Tibial artery (tissue), 4 donors: Measurements from ENCODE around the gene MAP4.

Experiments
- DNase-seq, 2 donors: peaks; one replicate each; pipeline ENCODE4 v3.0.0-alpha.2; 2019
- H3K27ac ChIP-seq, 2 donors: fragments of 200-600 bp; sonication (generic) in 1 of 2; 1 replicate in 1 of 2; 2 replicates in 1 of 2; pipeline ENCODE4 v1.5.1; 2018 to 2019; ENCODE audit warnings: mild to moderate bottlenecking in 1 of 2
- H3K27me3 ChIP-seq, 2 donors: fragments of 200-600 bp; sonication (generic) in 1 of 2; one replicate each; pipeline versions ENCODE4 v1.5.1 to v1.6.0; 2016 to 2019
- H3K36me3 ChIP-seq, 3 donors: fragments of 200-600 bp; sonication (generic) in 2 of 3; one replicate each; pipeline ENCODE4 v1.5.1; 2016 to 2019; ENCODE audit warnings: mild to moderate bottlenecking in 2 of 3
- H3K4me1 ChIP-seq, 4 donors: fragments of 200-600 bp; sonication (generic) in 2 of 4; 1 replicate in 3 of 4; 2 replicates in 1 of 4; pipeline ENCODE4 v1.5.1; 2016 to 2019
- H3K4me3 ChIP-seq, 2 donors: fragments of 200-600 bp; sonication (generic) in 1 of 2; 1 replicate in 1 of 2; 2 replicates in 1 of 2; pipeline ENCODE4 v1.5.1; 2018 to 2019; ENCODE audit warnings: mild to moderate bottlenecking in 2 of 2
- H3K9me3 ChIP-seq, 3 donors: fragments of 200-600 bp; sonication (generic) in 1 of 3; one replicate each; pipeline ENCODE4 v1.5.1; 2016 to 2019
- intact Hi-C: fragments of 100-400 bp; cut with DNase I; formaldehyde crosslinking; loops from one replicate; pipeline ENCODE4 v1.15.0; 2023; ENCODE audit warnings: low total_unique reads
- TF ChIP-seq, protein P1 (sequence below), 2 experiments: fragments of 200-600 bp in 1 of 2; fragments of 450-650 bp in 1 of 2; IDR thresholded peaks; one replicate each; pipeline ENCODE4 v1.5.1; 2017 to 2019; ENCODE audit warnings: antibody characterized with exemption in 2 of 2, mild to moderate bottlenecking in 1 of 2, moderate library complexity in 1 of 2

Gene MAP4

GRCh38 chr3:47910777-47911440 is 105.3 kb downstream of the MAP4 start:
- no peak for DNase-seq
- H3K4me1 ChIP-seq: no peaks in the 10 kb centered on the region
- H3K27me3 ChIP-seq: no peaks in the 10 kb centered on the region
- H3K4me3 ChIP-seq: no peak overlapping the region
- TF ChIP-seq, protein P1, sequence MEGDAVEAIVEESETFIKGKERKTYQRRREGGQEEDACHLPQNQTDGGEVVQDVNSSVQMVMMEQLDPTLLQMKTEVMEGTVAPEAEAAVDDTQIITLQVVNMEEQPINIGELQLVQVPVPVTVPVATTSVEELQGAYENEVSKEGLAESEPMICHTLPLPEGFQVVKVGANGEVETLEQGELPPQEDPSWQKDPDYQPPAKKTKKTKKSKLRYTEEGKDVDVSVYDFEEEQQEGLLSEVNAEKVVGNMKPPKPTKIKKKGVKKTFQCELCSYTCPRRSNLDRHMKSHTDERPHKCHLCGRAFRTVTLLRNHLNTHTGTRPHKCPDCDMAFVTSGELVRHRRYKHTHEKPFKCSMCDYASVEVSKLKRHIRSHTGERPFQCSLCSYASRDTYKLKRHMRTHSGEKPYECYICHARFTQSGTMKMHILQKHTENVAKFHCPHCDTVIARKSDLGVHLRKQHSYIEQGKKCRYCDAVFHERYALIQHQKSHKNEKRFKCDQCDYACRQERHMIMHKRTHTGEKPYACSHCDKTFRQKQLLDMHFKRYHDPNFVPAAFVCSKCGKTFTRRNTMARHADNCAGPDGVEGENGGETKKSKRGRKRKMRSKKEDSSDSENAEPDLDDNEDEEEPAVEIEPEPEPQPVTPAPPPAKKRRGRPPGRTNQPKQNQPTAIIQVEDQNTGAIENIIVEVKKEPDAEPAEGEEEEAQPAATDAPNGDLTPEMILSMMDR (IDR thresholded peaks at IDR 0.05): no peak
- no peak overlapping the region for H3K27ac ChIP-seq
- intact Hi-C loops: no loop called here
- no peaks in the 10 kb centered on the region for H3K9me3 ChIP-seq
- peaks cover 33 to 53% (median 43%) of the 10 kb centered on the region in 3 donors for H3K36me3 ChIP-seq

- Histone ChIP-seq H3K4me1 (no peaks in the 10 kb centered on the region), H3K36me3 (peaks cover 27 to 48% (median 36%) of the 10 kb centered on the region in 3 donors), H3K27ac (no peak overlapping the region), H3K27me3 (no peaks in the 10 kb centered on the region), H3K4me3 (no peak overlapping the region), H3K9me3 (no peaks in the 10 kb centered on the region)
- TF ChIP-seq, protein P1 (IDR thresholded peaks at IDR 0.05): no peak
- intact Hi-C loops: no loop called here
- DNase-seq: no peak
These were observed 106.0 kb downstream of the MAP4 start for GRCh38 chr3:47910233-47910632.

GRCh38 chr3:47909607-47910006 is 106.6 kb downstream of the MAP4 start:
- no peak for DNase-seq
- Histone ChIP-seq H3K9me3 (no peaks in the 10 kb centered on the region), H3K27ac (no peak overlapping the region), H3K36me3 (peaks cover 20 to 42% (median 30%) of the 10 kb centered on the region in 3 donors), H3K4me3 (no peak overlapping the region), H3K27me3 (no peaks in the 10 kb centered on the region), H3K4me1 (no peaks in the 10 kb centered on the region)
- TF ChIP-seq, protein P1 (IDR thresholded peaks at IDR 0.05): no peak
- intact Hi-C loops: no loop called here

DNA sequence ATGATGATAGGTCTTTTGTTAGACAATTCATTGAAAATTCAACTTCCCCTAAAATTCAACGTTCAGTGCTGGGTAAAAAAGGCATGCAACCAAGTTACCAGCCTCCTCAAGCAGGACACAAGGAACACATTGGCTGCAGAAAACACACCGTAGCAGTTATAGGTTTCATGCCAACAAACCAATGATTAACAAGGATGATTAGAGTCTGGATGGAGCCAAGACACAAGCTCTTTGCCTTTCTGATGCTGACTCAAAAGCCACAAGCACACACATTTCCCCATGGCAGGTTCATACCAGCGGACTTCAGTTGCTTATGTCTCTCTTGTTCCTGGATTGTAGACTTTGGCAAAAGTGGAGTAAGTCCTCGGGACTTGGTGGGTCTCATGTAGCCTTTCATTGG is 107.5 kb downstream of the MAP4 start:
- Histone ChIP-seq H3K4me3 (no peak overlapping the region), H3K27me3 (no peaks in the 10 kb centered on the region), H3K4me1 (no peaks in the 10 kb centered on the region), H3K9me3 (no peaks in the 10 kb centered on the region), H3K36me3 (peaks cover 12 to 34% (median 21%) of the 10 kb centered on the region in 3 donors), H3K27ac (no peak overlapping the region)
- intact Hi-C loops: no loop called here
- DNase-seq: no peak
- TF ChIP-seq, protein P1 (IDR thresholded peaks at IDR 0.05): no peak

DNA sequence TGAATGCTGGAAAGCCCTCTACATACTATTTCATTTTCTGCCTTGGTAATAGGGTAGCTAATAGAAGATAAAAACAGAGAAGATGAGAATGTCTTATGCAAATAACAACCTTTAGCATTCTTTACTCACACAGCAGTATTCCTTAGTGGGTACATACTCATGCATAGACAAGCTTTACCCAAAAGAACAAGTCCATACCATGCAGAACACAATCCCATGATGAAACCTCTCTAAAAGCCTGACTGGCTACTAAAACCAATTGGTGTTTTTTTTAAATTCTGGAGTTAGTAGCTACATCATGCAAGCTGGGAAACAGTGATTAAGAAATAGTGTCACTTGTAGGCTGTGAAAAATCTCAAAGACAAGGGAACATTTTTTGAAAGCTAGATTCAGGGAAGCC is 108.4 kb downstream of the MAP4 start:
- Histone ChIP-seq H3K4me1 (peaks cover 0 to 2% (median 0%) of the 10 kb centered on the region in 4 donors), H3K36me3 (peaks cover 10 to 27% (median 17%) of the 10 kb centered on the region in 3 donors), H3K9me3 (no peaks in the 10 kb centered on the region), H3K27ac (no peak overlapping the region), H3K27me3 (no peaks in the 10 kb centered on the region), H3K4me3 (no peak overlapping the region)
- no peak for DNase-seq
- TF ChIP-seq, protein P1 (IDR thresholded peaks at IDR 0.05): no peak
- intact Hi-C loops: no loop called here
